DND-41 (cell line): Measurements from ENCODE around the gene AGL.

ENCODE experiments used
- ATAC-seq: fragments of 200-7000 bp; cut with Tn5 transposase; 3 replicates; pipeline ENCODE4 v1.9.1; 2021; ENCODE audit warnings: low read depth; ENCODE audit not compliant: insufficient read depth
- DNase-seq: peaks from one replicate; pipeline ENCODE4 v3.0.0-alpha.2; 2020
- H2AFZ ChIP-seq: 2 replicates; pipeline ENCODE4 v1.6.0; 2012; ENCODE audit warnings: low read depth, low read length
- H3K27ac ChIP-seq: 2 replicates; pipeline ENCODE4 v1.5.1; 2012; ENCODE audit warnings: low read length, inconsistent platforms
- H3K27me3 ChIP-seq: fragments of 200-600 bp; sonication (generic); 2 replicates; pipeline ENCODE4 v1.6.0; 2012; ENCODE audit warnings: low read length, mild to moderate bottlenecking, inconsistent platforms; ENCODE audit not compliant: insufficient read depth, poor library complexity
- H3K36me3 ChIP-seq: 2 replicates; pipeline ENCODE4 v1.5.1; 2012; ENCODE audit warnings: low read length, inconsistent platforms; ENCODE audit not compliant: insufficient read depth
- H3K4me1 ChIP-seq: 2 replicates; pipeline ENCODE4 v1.5.1; 2012; ENCODE audit warnings: mild to moderate bottlenecking, low read length; ENCODE audit not compliant: insufficient read depth
- H3K4me2 ChIP-seq: 2 replicates; pipeline ENCODE4 v1.6.0; 2012; ENCODE audit warnings: mild to moderate bottlenecking, moderate library complexity, low read length, inconsistent platforms; ENCODE audit not compliant: insufficient read depth
- H3K4me3 ChIP-seq, 2 experiments: fragments of 200-600 bp in 1 of 2; shearing (Covaris generic) in 1 of 2; 2 replicates each; pipeline ENCODE4 v1.5.1; 2012 to 2016; ENCODE audit warnings: inconsistent platforms in 2 of 2, low read length in 2 of 2, mild to moderate bottlenecking in 2 of 2, low read depth in 1 of 2, moderate library complexity in 1 of 2
- H3K79me2 ChIP-seq: 2 replicates; pipeline ENCODE4 v1.6.0; 2012; ENCODE audit warnings: low read length, inconsistent platforms; ENCODE audit not compliant: insufficient read depth
- H3K9ac ChIP-seq: 2 replicates; pipeline ENCODE4 v1.6.0; 2012; ENCODE audit warnings: low read depth, mild to moderate bottlenecking, inconsistent platforms, low read length, moderate library complexity
- H3K9me3 ChIP-seq: 2 replicates; pipeline ENCODE4 v1.5.1; 2012; ENCODE audit warnings: low read length, moderate library complexity, mild to moderate bottlenecking, inconsistent platforms; ENCODE audit not compliant: insufficient read depth, severe bottlenecking
- H4K20me1 ChIP-seq: 2 replicates; pipeline ENCODE4 v1.6.0; 2012; ENCODE audit warnings: low read length; ENCODE audit not compliant: insufficient read depth
- CTCF ChIP-seq: IDR thresholded peaks from 2 replicates; pipeline ENCODE4 v1.5.1; 2012; ENCODE audit warnings: borderline replicate concordance, low read length, moderate library complexity, mild to moderate bottlenecking; ENCODE audit not compliant: poor library complexity, severe bottlenecking; ENCODE audit errors: extremely low read depth
- EZH2 ChIP-seq: IDR thresholded peaks from 3 replicates; pipeline ENCODE4 v1.6.1; 2012; ENCODE audit warnings: borderline replicate concordance, low read depth, mild to moderate bottlenecking, moderate library complexity, low read length, inconsistent platforms; ENCODE audit not compliant: severe bottlenecking

The AGL gene

GRCh38 chr1:99814373-99814900 lies 35.7 kb upstream of the AGL start:
- no peaks in the 10 kb centered on the region for H3K36me3 ChIP-seq
- no peak overlapping the region for H3K27ac ChIP-seq
- TF ChIP-seq EZH2 (no peak), CTCF (no peak)
- no peaks in the 10 kb centered on the region for H3K9me3 ChIP-seq
- H3K4me1 ChIP-seq: peaks cover 3% of the 10 kb centered on the region; the same call in 1 of the 2 replicates
- no peaks in the 10 kb centered on the region for H3K79me2 ChIP-seq
- H3K4me3 ChIP-seq: no peak overlapping the region
- H3K9ac ChIP-seq: no peak overlapping the region
- no peak for DNase-seq
- H2AFZ ChIP-seq: no peak overlapping the region
- H4K20me1 ChIP-seq: no peaks in the 10 kb centered on the region
- H3K4me2 ChIP-seq: no peak overlapping the region
- no peak for ATAC-seq
- H3K27me3 ChIP-seq: no peaks in the 10 kb centered on the region

GRCh38 chr1:99816656-99817055 lies 33.5 kb upstream of the AGL start:
- Histone ChIP-seq H4K20me1 (no peaks in the 10 kb centered on the region), H3K79me2 (no peaks in the 10 kb centered on the region), H2AFZ (no peak overlapping the region), H3K9ac (no peak overlapping the region), H3K36me3 (no peaks in the 10 kb centered on the region), H3K27me3 (no peaks in the 10 kb centered on the region), H3K9me3 (no peaks in the 10 kb centered on the region), H3K4me1 (peaks cover 4% of the 10 kb centered on the region), H3K27ac (no peak overlapping the region), H3K4me3 (no peak overlapping the region), H3K4me2 (no peak overlapping the region)
- TF ChIP-seq CTCF (no peak), EZH2 (no peak)
- ATAC-seq (no peak), DNase-seq (no peak)

- H3K4me3 ChIP-seq: no peak overlapping the region
- TF ChIP-seq EZH2 (no peak), CTCF (no peak)
- peaks cover 4% of the 10 kb centered on the region for H3K4me1 ChIP-seq
- H3K36me3 ChIP-seq: no peaks in the 10 kb centered on the region
- H2AFZ ChIP-seq: no peak overlapping the region
- no peaks in the 10 kb centered on the region for H3K27me3 ChIP-seq
- no peak overlapping the region for H3K9ac ChIP-seq
- ATAC-seq: no peak
- H3K9me3 ChIP-seq: no peaks in the 10 kb centered on the region
- H3K4me2 ChIP-seq: no peak overlapping the region
- no peak for DNase-seq
- no peak overlapping the region for H3K27ac ChIP-seq
- no peaks in the 10 kb centered on the region for H3K79me2 ChIP-seq
- H4K20me1 ChIP-seq: no peaks in the 10 kb centered on the region
These were observed 32.0 kb upstream of the AGL start for GRCh38 chr1:99818063-99818699.

GRCh38 chr1:99820546-99820945 lies 29.6 kb upstream of the AGL start:
- Histone ChIP-seq H3K4me1 (peaks cover 4% of the 10 kb centered on the region), H2AFZ (peak overlapping the region; percentile 56; the same call in 1 of the 2 replicates), H3K9me3 (no peaks in the 10 kb centered on the region), H3K36me3 (no peaks in the 10 kb centered on the region), H3K4me2 (peak overlapping the region; percentile 21; the same call in 1 of the 2 replicates), H3K27me3 (no peaks in the 10 kb centered on the region), H3K4me3 (no peak overlapping the region), H4K20me1 (no peaks in the 10 kb centered on the region), H3K79me2 (no peaks in the 10 kb centered on the region), H3K9ac (no peak overlapping the region), H3K27ac (no peak overlapping the region)
- peak; percentile 74 for ATAC-seq
- peak; percentile 16 for DNase-seq
- no peak for TF ChIP-seq CTCF
- no peak for TF ChIP-seq EZH2
